Common myeloid progenitor, CD34-positive (primary cell): ENCODE data around the gene PIEZO1.

Source experiments
- CTCF ChIA-PET: fragments of 350-600 bp; sonication (Branson Sonifier 250); formaldehyde crosslinking; loops from one replicate; lab custom pipeline; 2021; ENCODE audit warnings: antibody characterized with exemption; lab: Charles Lee
- POLR2A ChIA-PET: fragments of 350-600 bp; sonication (Branson Sonifier 250); formaldehyde crosslinking; loops from one replicate; lab custom pipeline; 2021; ENCODE audit warnings: antibody characterized with exemption; lab: Charles Lee
- DNase-seq, 3 donors: peaks; one replicate each; pipeline versions ENCODE4 v3.0.0 to v3.0.0-alpha.2; 2013
- H3K27ac ChIP-seq, 2 experiments: 1 replicate in 1 of 2; 2 replicates in 1 of 2; pipeline ENCODE4 v1.7.0; 2013; ENCODE audit warnings: inconsistent platforms in 2 of 2, low read length in 2 of 2, mild to moderate bottlenecking in 2 of 2, low read depth in 1 of 2, moderate library complexity in 1 of 2; ENCODE audit not compliant: severe bottlenecking in 2 of 2, insufficient read depth in 1 of 2, poor library complexity in 1 of 2
- H3K27me3 ChIP-seq, 5 experiments: replicated peaks in 2 of 5; 1 replicate in 3 of 5; 2 replicates in 2 of 5; pipeline versions ENCODE4 v1.6.1 to v1.7.0; 2013; ENCODE audit warnings: low read length in 4 of 5, mild to moderate bottlenecking in 2 of 5, moderate library complexity in 2 of 5, inconsistent platforms in 1 of 5; ENCODE audit not compliant: insufficient read depth in 5 of 5, control insufficient read depth in 4 of 5
- H3K36me3 ChIP-seq, 4 experiments: 1 replicate in 2 of 4; 2 replicates in 2 of 4; pipeline versions ENCODE4 v1.6.1 to v1.7.0; 2013; ENCODE audit warnings: low read length in 3 of 4, control low read depth in 1 of 4, mild to moderate bottlenecking in 1 of 4; ENCODE audit not compliant: control insufficient read depth in 4 of 4, insufficient read depth in 4 of 4
- H3K4me1 ChIP-seq, 4 experiments: 1 replicate in 3 of 4; 2 replicates in 1 of 4; pipeline versions ENCODE4 v1.6.1 to v1.7.1; 2013; ENCODE audit warnings: low read length in 3 of 4, mild to moderate bottlenecking in 3 of 4, control low read depth in 1 of 4, inconsistent platforms in 1 of 4, moderate library complexity in 1 of 4; ENCODE audit not compliant: control insufficient read depth in 4 of 4, insufficient read depth in 4 of 4; ENCODE audit errors: control extremely low read depth in 1 of 4
- H3K4me3 ChIP-seq, 7 experiments: 1 replicate in 4 of 7; 2 replicates in 3 of 7; pipeline versions ENCODE4 v1.5.1 to v1.7.0; 2013; ENCODE audit warnings: mild to moderate bottlenecking in 7 of 7, low read length in 6 of 7, moderate library complexity in 6 of 7, inconsistent platforms in 2 of 7, low read depth in 2 of 7, control low read depth in 1 of 7; ENCODE audit not compliant: insufficient read depth in 4 of 7, control insufficient read depth in 1 of 7; ENCODE audit errors: extremely low read depth in 1 of 7
- H3K9me3 ChIP-seq, 5 experiments: 1 replicate in 4 of 5; 2 replicates in 1 of 5; pipeline versions ENCODE4 v1.6.1 to v1.7.1; 2013; ENCODE audit warnings: low read length in 4 of 5, mild to moderate bottlenecking in 2 of 5, inconsistent platforms in 1 of 5, low read depth in 1 of 5, moderate library complexity in 1 of 5; ENCODE audit not compliant: control insufficient read depth in 4 of 5, insufficient read depth in 2 of 5; ENCODE audit errors: control extremely low read depth in 1 of 5
- WGBS: methylation state at CpG from one replicate; pipeline ENCODE4 v1.1.5; 2013; ENCODE audit not compliant: insufficient coverage; 5-methylcytosine and 5-hydroxymethylcytosine counted together

The PIEZO1 gene

DNA sequence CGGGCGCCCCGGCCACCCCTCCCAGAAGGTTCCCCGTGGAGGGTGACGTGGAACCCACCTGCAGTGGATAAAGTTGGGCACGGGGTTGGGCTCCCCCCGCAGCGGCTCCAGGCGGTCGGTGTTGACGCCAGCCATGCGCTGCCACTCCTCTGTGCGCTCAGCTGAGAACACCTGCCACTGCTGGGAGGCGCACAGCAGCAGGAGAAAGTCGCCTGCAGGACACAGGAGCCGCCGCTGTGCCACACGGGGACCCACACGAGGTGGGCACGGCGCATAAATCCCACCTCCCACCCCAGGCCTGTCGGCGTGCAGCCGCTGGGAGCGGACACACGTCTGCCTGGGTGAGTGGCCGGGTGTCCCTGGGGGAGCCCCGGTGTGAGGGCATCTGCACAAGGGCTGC is 58.0 kb downstream of the PIEZO1 start:
- Histone ChIP-seq H3K27ac (no peak overlapping the region), H3K4me1 (no peaks in the 10 kb centered on the region), H3K36me3 (peaks cover 28 to 83% (median 65%) of the 10 kb centered on the region in 4 experiments), H3K4me3 (no peak overlapping the region), H3K9me3 (no peaks in the 10 kb centered on the region), H3K27me3 (no peaks in the 10 kb centered on the region)
- ChIA-PET CTCF (no interaction called here), POLR2A (no interaction called here)
- 97% methylated on average over 28 of the region's 28 CpGs for WGBS
- DNase-seq = no peak

DNA sequence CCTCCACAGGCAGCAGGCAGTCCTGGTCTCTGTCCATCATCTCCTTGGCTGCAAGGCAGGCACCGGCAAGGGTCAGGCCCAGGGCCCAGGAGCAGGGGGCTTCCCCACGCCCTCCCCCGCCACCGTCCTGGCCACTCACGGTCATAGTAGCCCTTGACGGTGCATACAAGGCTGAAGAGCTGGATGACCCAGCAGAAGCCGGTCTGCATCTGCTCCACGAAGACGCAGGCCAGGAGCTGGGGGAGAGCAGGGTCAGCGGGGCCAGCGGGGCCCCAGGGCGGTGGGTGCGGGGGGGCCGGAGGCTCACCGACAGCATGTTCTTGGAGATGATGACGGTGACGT is 58.6 kb downstream of the PIEZO1 start:
- WGBS = over 99% methylated on average over 12 of the region's 17 CpGs
- ChIA-PET POLR2A (no interaction called here), CTCF (no interaction called here)
- no peaks in the 10 kb centered on the region for H3K27me3 ChIP-seq
- H3K4me1 ChIP-seq = no peaks in the 10 kb centered on the region
- H3K9me3 ChIP-seq = no peaks in the 10 kb centered on the region
- no peak overlapping the region for H3K4me3 ChIP-seq
- H3K36me3 ChIP-seq = peaks cover 27 to 84% (median 64%) of the 10 kb centered on the region in 4 experiments
- no peak overlapping the region for H3K27ac ChIP-seq
- no peak for DNase-seq

DNA sequence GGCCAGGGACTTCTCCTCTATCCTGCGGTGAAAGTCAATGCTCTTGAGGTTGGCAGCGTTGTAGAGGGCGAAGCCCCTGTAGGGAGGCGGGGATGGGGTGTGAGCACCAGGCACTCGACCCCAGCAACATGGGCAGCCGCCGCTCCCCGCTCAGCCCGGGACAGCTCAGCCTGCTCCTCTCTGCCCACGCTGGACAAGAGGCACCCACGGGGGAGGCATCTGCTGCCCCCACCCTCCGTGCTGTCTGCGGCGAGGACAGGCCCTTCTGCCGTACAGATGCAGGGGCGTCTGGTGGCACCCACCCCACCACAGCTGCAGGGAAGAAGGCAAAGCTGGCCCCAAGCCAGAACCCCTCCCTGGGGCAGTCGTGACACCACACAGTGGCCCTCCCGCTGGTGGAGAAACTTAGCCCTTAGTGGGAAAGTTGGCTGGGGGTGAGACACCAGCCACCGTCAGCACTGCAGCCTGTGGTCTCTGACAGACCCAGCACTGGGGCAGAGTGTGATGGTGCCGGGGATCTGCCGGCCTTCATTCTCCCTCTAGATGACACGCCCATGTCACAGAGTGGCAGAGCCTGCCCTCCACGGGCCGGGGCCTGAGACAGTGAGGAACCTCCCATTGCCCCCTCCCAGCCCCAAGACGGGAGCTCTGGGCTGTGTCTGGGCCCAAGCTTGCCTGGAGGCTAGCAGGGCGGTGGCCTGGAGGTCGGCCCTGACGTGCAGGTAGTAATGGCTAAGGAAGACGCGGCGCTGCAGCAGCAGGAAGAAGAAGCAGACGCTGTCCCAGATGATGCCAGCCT is 59.2 kb downstream of the PIEZO1 start:
- Histone ChIP-seq H3K27me3 (no peaks in the 10 kb centered on the region), H3K36me3 (peaks cover 27 to 84% (median 65%) of the 10 kb centered on the region in 4 experiments), H3K27ac (no peak overlapping the region), H3K9me3 (no peaks in the 10 kb centered on the region), H3K4me3 (no peak overlapping the region), H3K4me1 (no peaks in the 10 kb centered on the region)
- CTCF ChIA-PET = no interaction called here
- WGBS = 97% methylated on average over 28 of the region's 32 CpGs
- POLR2A ChIA-PET = no interaction called here
- DNase-seq = no peak

DNA sequence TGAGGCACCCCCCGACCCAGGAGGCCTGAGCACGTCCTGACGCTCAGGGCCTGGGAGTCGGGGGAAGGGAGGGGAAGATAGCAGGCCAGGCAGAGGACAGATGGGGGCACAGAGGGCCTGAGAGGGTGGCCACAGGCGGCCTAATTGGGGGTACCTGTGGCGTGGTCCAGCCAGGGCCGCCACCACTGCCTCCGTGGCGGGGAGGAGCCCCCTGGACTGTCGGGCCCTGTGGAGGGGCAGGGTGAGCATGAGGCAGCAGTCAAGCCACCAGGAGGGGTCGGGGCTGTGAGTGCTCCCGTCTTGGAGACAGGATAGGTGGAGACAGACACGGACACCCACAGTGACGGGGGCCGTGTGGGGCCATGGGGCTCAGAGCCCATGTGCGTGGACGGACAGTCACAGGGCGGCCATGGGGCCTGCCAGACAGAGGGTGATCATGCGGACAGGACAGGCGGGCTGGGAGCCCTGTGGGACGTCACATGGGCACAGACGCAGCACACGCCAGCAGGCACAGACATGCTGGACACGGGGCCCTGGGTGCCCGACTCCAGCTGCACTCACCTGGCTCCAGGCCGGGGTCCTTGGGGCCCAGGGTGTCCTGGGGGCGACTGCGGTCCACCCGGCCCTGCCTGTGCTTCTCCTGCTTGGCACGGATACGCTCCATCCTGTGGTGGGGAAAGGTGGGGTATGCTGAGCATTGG is 60.0 kb downstream of the PIEZO1 start:
- DNase-seq = no peak
- Histone ChIP-seq H3K9me3 (no peaks in the 10 kb centered on the region), H3K4me3 (no peak overlapping the region), H3K27ac (no peak overlapping the region), H3K36me3 (peaks cover 27 to 82% (median 63%) of the 10 kb centered on the region in 4 experiments), H3K4me1 (no peaks in the 10 kb centered on the region), H3K27me3 (no peaks in the 10 kb centered on the region)
- 99% methylated on average over 24 of the region's 31 CpGs for WGBS
- ChIA-PET CTCF (no interaction called here), POLR2A (no interaction called here)

DNA sequence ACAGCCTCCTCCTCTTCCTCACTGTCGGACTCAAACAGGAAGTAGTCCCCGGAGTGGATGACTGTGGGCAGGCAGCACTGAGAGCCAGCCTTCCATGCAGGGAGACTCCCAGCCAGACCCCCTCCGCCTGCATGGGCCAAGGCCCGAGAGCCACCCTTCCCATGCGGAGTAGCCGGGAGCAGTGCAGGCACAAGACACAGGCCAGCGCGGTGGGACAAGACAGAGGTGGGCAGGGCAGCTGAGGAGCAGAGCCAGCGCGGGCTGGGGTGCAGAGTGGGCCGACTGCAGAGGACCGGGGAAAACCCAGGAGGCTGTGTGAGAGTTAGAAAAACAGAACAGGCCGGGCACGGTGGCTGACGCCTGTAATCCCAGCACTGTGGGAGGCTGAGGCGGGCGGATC is 61.1 kb downstream of the PIEZO1 start:
- no peaks in the 10 kb centered on the region for H3K4me1 ChIP-seq
- WGBS = 98% methylated on average over 13 of the region's 17 CpGs
- no peak overlapping the region for H3K4me3 ChIP-seq
- CTCF ChIA-PET = interaction anchor here (0.8 kb wide), 1 partner anchor 13 kb away, joined by 3 read pairs; no protein-coding TSS in a partner anchor
- H3K27me3 ChIP-seq = no peaks in the 10 kb centered on the region
- H3K9me3 ChIP-seq = no peaks in the 10 kb centered on the region
- no peak overlapping the region for H3K27ac ChIP-seq
- POLR2A ChIA-PET = no interaction called here
- DNase-seq = no peak
- peaks cover 31 to 91% (median 68%) of the 10 kb centered on the region in 4 experiments for H3K36me3 ChIP-seq

DNA sequence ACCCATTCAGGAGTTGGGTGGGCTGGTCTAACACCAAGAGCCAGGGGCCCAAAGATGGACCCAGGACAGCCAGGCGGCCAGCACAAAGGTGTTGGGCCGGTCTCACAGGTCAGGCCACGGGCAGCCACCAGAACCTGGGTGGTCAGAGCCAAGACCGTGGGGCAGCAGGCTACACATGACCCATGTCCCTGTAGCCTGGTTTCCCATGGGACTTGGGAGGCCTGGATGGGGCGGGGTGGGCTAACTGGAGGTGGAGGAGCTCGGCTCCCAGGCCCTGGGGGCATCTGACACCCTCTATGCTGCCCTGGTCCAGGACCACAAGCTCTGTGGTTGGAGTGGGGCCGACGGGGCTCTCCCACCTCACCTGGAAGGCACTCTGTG is 61.5 kb downstream of the PIEZO1 start:
- H3K36me3 ChIP-seq = peaks cover 34 to 95% (median 72%) of the 10 kb centered on the region in 4 experiments
- H3K9me3 ChIP-seq = no peaks in the 10 kb centered on the region
- 100% methylated on average over 6 of the region's 8 CpGs for WGBS
- peak overlapping the region in 1 of 2 experiments; percentile 5 for H3K27ac ChIP-seq
- no peaks in the 10 kb centered on the region for H3K27me3 ChIP-seq
- H3K4me3 ChIP-seq = no peak overlapping the region
- no peak for DNase-seq
- ChIA-PET CTCF (interaction anchor here (0.8 to 1.2 kb wide), 2 partner anchors 13 to 14 kb away, joined by 3 to 5 read pairs; no protein-coding TSS in a partner anchor), POLR2A (no interaction called here)
- no peaks in the 10 kb centered on the region for H3K4me1 ChIP-seq
